ENCODE results near the gene CAMTA1. TPM values are rescaled to one million over a fixed set of nuclear protein-coding genes. Genes with fewer than 3 reads are reported as not detected.
"Not testable (repeated sequence)": the region's sequence is repeated elsewhere in the genome, so short reads cannot be mapped to it uniquely, and the experiment has no call there.

The CAMTA1 gene
- total RNA-seq, 4 donors from 2014 or later: 86.3 to 170 (median 132) TPM

DNA sequence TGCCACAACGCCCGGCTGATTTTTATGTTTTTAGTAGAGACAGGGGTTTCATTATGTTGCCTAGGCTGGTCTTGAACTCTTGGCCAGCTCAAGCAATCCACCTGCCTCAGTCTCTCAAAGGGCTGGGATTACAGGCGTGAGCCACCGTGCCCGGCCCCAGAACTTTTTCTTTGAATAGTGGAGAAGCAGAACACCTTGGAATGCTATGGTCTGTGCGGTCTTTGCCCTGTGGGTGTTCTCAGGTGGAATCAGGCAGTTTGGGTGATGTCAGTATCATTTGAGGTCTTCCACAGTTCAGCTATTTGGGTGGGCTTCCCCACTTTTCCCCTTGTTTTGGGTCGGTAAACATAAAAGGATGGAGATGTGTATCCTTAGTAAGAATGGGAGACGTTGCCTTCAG is 17.6 kb downstream of the CAMTA1 start:
- 80 to 89% methylated on average over 1 to 3 of the region's 8 CpGs for WGBS, 2 donors (ENCODE audit: low coverage in 1 of 2)
- Histone ChIP-seq H3K9me3 (no peaks in the 10 kb centered on the region), H3K4me3 (no peak overlapping the region), H3K27ac (peak overlapping the region in 2 of 4 donors; percentile 10 to 16), H3K36me3 (no peaks in the 10 kb centered on the region), H3K27me3 (no peaks in the 10 kb centered on the region), H3K4me1 (peaks cover 9 to 78% (median 12%) of the 10 kb centered on the region in 3 donors)
- no peak for ATAC-seq
- TF ChIP-seq POLR2AphosphoS5 (IDR thresholded peaks at IDR 0.05) (no peak), EP300 (IDR thresholded peaks at IDR 0.05) (no peak), POLR2A (IDR thresholded peaks at IDR 0.05) (no peak)
- TF ChIP-seq, protein P1, sequence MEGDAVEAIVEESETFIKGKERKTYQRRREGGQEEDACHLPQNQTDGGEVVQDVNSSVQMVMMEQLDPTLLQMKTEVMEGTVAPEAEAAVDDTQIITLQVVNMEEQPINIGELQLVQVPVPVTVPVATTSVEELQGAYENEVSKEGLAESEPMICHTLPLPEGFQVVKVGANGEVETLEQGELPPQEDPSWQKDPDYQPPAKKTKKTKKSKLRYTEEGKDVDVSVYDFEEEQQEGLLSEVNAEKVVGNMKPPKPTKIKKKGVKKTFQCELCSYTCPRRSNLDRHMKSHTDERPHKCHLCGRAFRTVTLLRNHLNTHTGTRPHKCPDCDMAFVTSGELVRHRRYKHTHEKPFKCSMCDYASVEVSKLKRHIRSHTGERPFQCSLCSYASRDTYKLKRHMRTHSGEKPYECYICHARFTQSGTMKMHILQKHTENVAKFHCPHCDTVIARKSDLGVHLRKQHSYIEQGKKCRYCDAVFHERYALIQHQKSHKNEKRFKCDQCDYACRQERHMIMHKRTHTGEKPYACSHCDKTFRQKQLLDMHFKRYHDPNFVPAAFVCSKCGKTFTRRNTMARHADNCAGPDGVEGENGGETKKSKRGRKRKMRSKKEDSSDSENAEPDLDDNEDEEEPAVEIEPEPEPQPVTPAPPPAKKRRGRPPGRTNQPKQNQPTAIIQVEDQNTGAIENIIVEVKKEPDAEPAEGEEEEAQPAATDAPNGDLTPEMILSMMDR (IDR thresholded peaks at IDR 0.05): no peak

DNA sequence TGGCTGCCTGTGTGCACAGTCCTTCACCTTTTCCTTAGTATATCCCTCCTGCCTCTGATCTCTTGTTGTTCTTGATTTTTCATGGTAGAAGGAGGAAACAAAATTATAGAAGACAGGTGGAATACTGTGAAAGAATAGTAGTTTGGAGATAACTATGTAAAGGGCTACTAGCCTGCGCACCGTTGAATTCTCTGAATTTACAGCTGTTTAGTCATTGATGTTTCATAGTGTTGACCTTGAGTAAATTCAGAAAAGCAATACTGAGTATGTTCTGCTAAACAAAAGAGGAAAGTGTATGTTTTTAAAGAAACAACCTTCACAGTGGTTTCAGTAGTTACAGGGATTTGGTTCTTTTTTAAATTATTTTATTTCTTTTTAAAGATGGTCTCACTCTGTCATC is 18.1 kb downstream of the CAMTA1 start:
- Histone ChIP-seq H3K9me3 (no peaks in the 10 kb centered on the region), H3K4me3 (no peak overlapping the region), H3K27me3 (no peaks in the 10 kb centered on the region), H3K27ac (no peak overlapping the region), H3K4me1 (peaks cover 9 to 83% (median 12%) of the 10 kb centered on the region in 3 donors), H3K36me3 (no peaks in the 10 kb centered on the region)
- ATAC-seq: no peak
- TF ChIP-seq POLR2A (IDR thresholded peaks at IDR 0.05) (no peak), POLR2AphosphoS5 (IDR thresholded peaks at IDR 0.05) (no peak), EP300 (IDR thresholded peaks at IDR 0.05) (no peak)
- TF ChIP-seq, protein P1 (IDR thresholded peaks at IDR 0.05): no peak
- WGBS, 2 donors (ENCODE audit: low coverage in 1 of 2): 58 to 100% methylated on average over 1 to 2 of the region's 2 CpGs

DNA sequence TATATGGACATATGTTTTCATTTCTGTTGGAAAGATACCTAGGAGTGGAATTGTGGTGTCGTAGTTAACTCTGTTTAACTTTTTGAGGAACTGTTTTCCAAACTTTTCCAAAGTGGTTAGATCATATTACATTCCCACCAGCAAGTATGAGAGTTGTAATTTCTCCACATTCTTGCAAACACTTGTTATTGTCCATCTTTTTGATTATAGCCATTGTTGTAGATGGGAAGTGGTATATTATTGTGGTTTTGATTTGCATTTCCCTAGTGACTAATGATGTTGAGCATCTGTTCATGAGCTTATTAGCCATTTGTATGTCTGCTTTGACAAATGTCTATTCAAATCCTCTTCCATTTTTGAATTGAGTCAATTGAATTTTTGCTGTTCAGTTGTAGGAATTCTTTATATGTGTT is 19.8 kb downstream of the CAMTA1 start:
- Histone ChIP-seq H3K27me3 (no peaks in the 10 kb centered on the region), H3K27ac (no peak overlapping the region), H3K9me3 (no peaks in the 10 kb centered on the region), H3K36me3 (peaks cover 0 to 4% of the 10 kb centered on the region in 2 donors), H3K4me1 (peaks cover 9 to 83% (median 12%) of the 10 kb centered on the region in 3 donors), H3K4me3 (no peak overlapping the region)
- no peak for ATAC-seq
- 50 to 57% methylated on average over 1 of the region's 1 CpG for WGBS, 2 donors (ENCODE audit: low coverage in 1 of 2)
- no peak for TF ChIP-seq POLR2A (IDR thresholded peaks at IDR 0.05)
- TF ChIP-seq EP300 (IDR thresholded peaks at IDR 0.05): no peak
- TF ChIP-seq POLR2AphosphoS5 (IDR thresholded peaks at IDR 0.05): no peak
- TF ChIP-seq, protein P1 (IDR thresholded peaks at IDR 0.05): no peak

DNA sequence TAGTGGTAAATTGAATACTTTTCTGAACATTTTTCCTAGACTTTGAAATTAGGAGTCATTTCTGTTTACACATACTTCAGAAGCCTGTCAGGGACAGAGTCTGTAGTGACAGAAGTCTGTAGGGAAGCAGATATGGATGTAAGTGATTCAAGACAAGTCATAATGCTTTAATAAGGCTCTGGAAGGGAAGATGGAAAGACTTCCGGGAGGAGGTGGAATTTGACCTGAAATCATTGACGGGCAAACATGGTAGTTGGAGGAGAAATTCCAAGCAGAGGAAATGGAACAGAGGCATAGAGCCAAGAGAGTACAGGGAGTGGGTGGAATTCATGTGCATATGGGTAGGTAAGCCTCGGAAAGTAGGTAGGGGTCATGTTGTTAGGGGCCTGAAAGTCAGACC is 22.5 kb downstream of the CAMTA1 start:
- ATAC-seq: no peak
- H3K4me1 ChIP-seq: peaks cover 0 to 71% (median 0%) of the 10 kb centered on the region in 3 donors
- TF ChIP-seq EP300 (IDR thresholded peaks at IDR 0.05): no peak
- TF ChIP-seq POLR2AphosphoS5 (IDR thresholded peaks at IDR 0.05): no peak
- TF ChIP-seq, protein P1 (IDR thresholded peaks at IDR 0.05): no peak
- no peak for TF ChIP-seq POLR2A (IDR thresholded peaks at IDR 0.05)

DNA sequence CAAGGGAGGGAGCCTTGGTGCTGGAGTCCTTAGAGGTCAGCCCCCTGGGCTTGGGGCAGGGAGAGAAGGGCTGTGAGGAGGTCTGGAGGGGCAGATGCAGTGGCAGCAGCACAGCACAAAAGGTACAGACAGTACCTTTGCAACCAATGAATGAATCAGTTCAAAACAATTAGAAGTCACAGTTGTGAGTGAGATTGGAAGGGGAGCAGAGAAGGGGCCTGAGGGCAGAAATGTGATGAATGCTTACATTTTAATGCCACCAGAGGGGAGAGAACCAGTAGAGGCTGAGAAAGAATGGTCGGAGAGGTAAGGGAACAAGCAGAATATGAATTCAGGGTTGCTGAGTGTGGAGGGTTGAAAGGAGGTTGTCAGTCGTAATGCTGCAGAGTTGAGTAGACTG is 24.2 kb downstream of the CAMTA1 start:
- Histone ChIP-seq H3K27me3 (no peaks in the 10 kb centered on the region), H3K27ac (no peak overlapping the region), H3K9me3 (no peaks in the 10 kb centered on the region), H3K4me3 (no peak overlapping the region), H3K4me1 (peaks cover 0 to 68% (median 0%) of the 10 kb centered on the region in 3 donors), H3K36me3 (peaks cover 0 to 4% of the 10 kb centered on the region in 2 donors)
- ATAC-seq: no peak
- WGBS, 2 donors (ENCODE audit: low coverage in 1 of 2): 88 to 94% methylated on average over 2 of the region's 2 CpGs
- no peak for TF ChIP-seq EP300 (IDR thresholded peaks at IDR 0.05)
- TF ChIP-seq POLR2A (IDR thresholded peaks at IDR 0.05): no peak
- TF ChIP-seq, protein P1 (IDR thresholded peaks at IDR 0.05): no peak
- no peak for TF ChIP-seq POLR2AphosphoS5 (IDR thresholded peaks at IDR 0.05)

More for the DNA sequence above, 22.5 kb downstream of the CAMTA1 start:
- Histone ChIP-seq H3K9me3 (no peaks in the 10 kb centered on the region), H3K27me3 (no peaks in the 10 kb centered on the region), H3K27ac (no peak overlapping the region), H3K36me3 (peaks cover 0 to 4% of the 10 kb centered on the region in 2 donors), H3K4me3 (no peak overlapping the region)
- WGBS, 2 donors (ENCODE audit: low coverage in 1 of 2): 51 to 66% methylated on average over 3 of the region's 3 CpGs

DNA sequence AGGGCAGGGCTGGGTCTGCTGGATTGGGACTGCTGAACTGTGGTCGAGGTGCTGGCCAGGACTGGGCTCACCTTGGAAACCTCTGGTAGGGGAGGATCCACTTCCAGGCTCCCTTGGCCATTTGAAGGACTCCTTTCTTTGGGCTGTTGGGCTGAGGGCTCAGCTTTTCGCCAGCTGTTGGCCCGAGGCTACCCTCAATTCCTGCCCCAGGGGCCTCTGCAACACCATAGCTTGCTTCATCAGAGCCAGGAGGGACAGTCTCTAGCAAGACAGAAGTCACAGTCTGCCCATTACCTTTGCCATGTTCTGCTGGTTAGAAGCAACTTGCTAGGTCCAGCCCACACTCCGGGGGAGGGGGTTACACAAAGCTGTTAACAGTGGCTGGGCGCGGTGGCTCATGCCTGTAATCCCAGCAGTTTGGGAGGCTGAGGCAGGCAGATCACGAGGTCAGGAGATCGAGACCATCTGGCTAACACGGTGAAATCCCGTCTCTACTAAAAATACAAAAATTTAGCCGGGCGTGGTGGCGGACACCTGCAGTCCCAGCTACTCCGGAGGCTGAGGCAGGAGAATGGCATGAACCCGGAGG is 25.0 kb downstream of the CAMTA1 start:
- H3K4me3 ChIP-seq, ATAC-seq, H3K36me3 ChIP-seq, H3K9me3 ChIP-seq, H3K27me3 ChIP-seq, H3K27ac ChIP-seq: not testable (repeated sequence)
- peaks cover 0 to 64% (median 0%) of the 10 kb centered on the region in 3 donors for H3K4me1 ChIP-seq
- WGBS, 2 donors (ENCODE audit: low coverage in 1 of 2): 92 to 100% methylated on average over 2 to 9 of the region's 15 CpGs
